ENCODE measurements around the gene RNF144A. TPM values are rescaled to one million over a fixed set of nuclear protein-coding genes. Genes with fewer than 3 reads are reported as not detected.
"Not testable (repeated sequence)": the region's sequence is repeated elsewhere in the genome, so short reads cannot be mapped to it uniquely, and the experiment has no call there.

The RNF144A gene
- total RNA-seq, 1 donor from 2014 or later: 16.6 TPM

- no peak for DNase-seq (ENCODE audit: low spot score)
- H3K36me3 Mint-ChIP-seq (ENCODE audit: low read depth): peaks cover 11% of the 10 kb centered on the region
- no peaks in the 10 kb centered on the region for H3K27me3 Mint-ChIP-seq (ENCODE audit: insufficient read depth)
- no peak overlapping the region for H3K27ac Mint-ChIP-seq
- H3K4me3 Mint-ChIP-seq: no peak overlapping the region
- H3K9me3 Mint-ChIP-seq: peaks cover 5% of the 10 kb centered on the region
- peaks cover 10% of the 10 kb centered on the region for H3K4me1 Mint-ChIP-seq (ENCODE audit: low read depth)
- intact Hi-C loops (cut with micrococcal nuclease): no loop called here
Measured at GRCh38 chr2:6934758-6935651, 17.8 kb downstream of the RNF144A start.

GRCh38 chr2:6935652-6936020 lies 18.4 kb downstream of the RNF144A start:
- H3K4me3 Mint-ChIP-seq; H3K27ac Mint-ChIP-seq; H3K9me3 Mint-ChIP-seq; intact Hi-C loops (cut with micrococcal nuclease); H3K27me3 Mint-ChIP-seq (ENCODE audit: insufficient read depth); DNase-seq (ENCODE audit: low spot score): not testable (repeated sequence)
- Mint-ChIP-seq H3K36me3 (ENCODE audit: low read depth) (peaks cover 11% of the 10 kb centered on the region), H3K4me1 (ENCODE audit: low read depth) (peaks cover 10% of the 10 kb centered on the region)

GRCh38 chr2:6937157-6937556 lies 19.9 kb downstream of the RNF144A start:
- intact Hi-C loops (cut with micrococcal nuclease): no loop called here
- Mint-ChIP-seq H3K4me1 (ENCODE audit: low read depth) (peaks cover 10% of the 10 kb centered on the region), H3K36me3 (ENCODE audit: low read depth) (peaks cover 14% of the 10 kb centered on the region), H3K9me3 (peaks cover under 1% of the 10 kb centered on the region), H3K4me3 (no peak overlapping the region), H3K27ac (no peak overlapping the region), H3K27me3 (ENCODE audit: insufficient read depth) (no peaks in the 10 kb centered on the region)
- DNase-seq (ENCODE audit: low spot score): no peak

DNA sequence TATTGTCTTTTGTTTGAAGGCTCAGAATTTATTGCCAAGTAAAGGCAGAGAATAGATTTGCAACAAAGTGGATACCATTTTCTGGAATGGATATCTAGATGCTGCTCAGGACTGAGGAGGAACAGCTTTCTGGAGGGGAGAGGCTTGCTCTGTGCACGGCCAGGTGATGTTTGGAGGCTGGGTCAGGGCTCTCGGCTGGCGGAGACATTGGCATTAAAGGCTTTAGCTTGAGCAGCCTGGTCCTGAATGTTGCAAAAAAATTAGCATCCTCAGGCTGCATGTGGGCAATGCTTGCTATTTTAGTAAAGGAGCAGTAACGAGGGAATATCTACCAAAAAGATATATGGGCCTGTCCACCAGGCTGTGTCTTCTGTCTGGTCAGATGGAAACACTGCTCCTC lies 20.4 kb downstream of the RNF144A start:
- Mint-ChIP-seq H3K36me3 (ENCODE audit: low read depth) (peaks cover 15% of the 10 kb centered on the region), H3K9me3 (no peaks in the 10 kb centered on the region), H3K4me3 (no peak overlapping the region), H3K27ac (no peak overlapping the region), H3K4me1 (ENCODE audit: low read depth) (peaks cover 10% of the 10 kb centered on the region), H3K27me3 (ENCODE audit: insufficient read depth) (no peaks in the 10 kb centered on the region)
- DNase-seq (ENCODE audit: low spot score): no peak
- intact Hi-C loops (cut with micrococcal nuclease): no loop called here

GRCh38 chr2:6939071-6939470 lies 21.9 kb downstream of the RNF144A start:
- Mint-ChIP-seq H3K9me3 (no peaks in the 10 kb centered on the region), H3K4me3 (no peak overlapping the region), H3K36me3 (ENCODE audit: low read depth) (peaks cover 28% of the 10 kb centered on the region), H3K27ac (no peak overlapping the region), H3K27me3 (ENCODE audit: insufficient read depth) (no peaks in the 10 kb centered on the region), H3K4me1 (ENCODE audit: low read depth) (peaks cover 23% of the 10 kb centered on the region)
- DNase-seq (ENCODE audit: low spot score): no peak
- intact Hi-C loops (cut with micrococcal nuclease): no loop called here

GRCh38 chr2:6940820-6941219 lies 23.6 kb downstream of the RNF144A start:
- intact Hi-C loops (cut with micrococcal nuclease): no loop called here
- Mint-ChIP-seq H3K27me3 (ENCODE audit: insufficient read depth) (no peaks in the 10 kb centered on the region), H3K36me3 (ENCODE audit: low read depth) (peaks cover 31% of the 10 kb centered on the region), H3K4me1 (ENCODE audit: low read depth) (peaks cover 27% of the 10 kb centered on the region), H3K9me3 (no peaks in the 10 kb centered on the region), H3K4me3 (no peak overlapping the region), H3K27ac (no peak overlapping the region)
- DNase-seq (ENCODE audit: low spot score): no peak

- DNase-seq (ENCODE audit: low spot score): no peak
- H3K4me1 Mint-ChIP-seq (ENCODE audit: low read depth): peaks cover 29% of the 10 kb centered on the region
- no peaks in the 10 kb centered on the region for H3K9me3 Mint-ChIP-seq
- peaks cover 31% of the 10 kb centered on the region for H3K36me3 Mint-ChIP-seq (ENCODE audit: low read depth)
- H3K27me3 Mint-ChIP-seq (ENCODE audit: insufficient read depth): no peaks in the 10 kb centered on the region
- no peak overlapping the region for H3K27ac Mint-ChIP-seq
- no peak overlapping the region for H3K4me3 Mint-ChIP-seq
- intact Hi-C loops (cut with micrococcal nuclease): no loop called here
Measured at GRCh38 chr2:6941299-6942046, 24.3 kb downstream of the RNF144A start.

- DNase-seq (ENCODE audit: low spot score): no peak
- peaks cover 31% of the 10 kb centered on the region for H3K36me3 Mint-ChIP-seq (ENCODE audit: low read depth)
- H3K27me3 Mint-ChIP-seq (ENCODE audit: insufficient read depth): no peaks in the 10 kb centered on the region
- intact Hi-C loops (cut with micrococcal nuclease): no loop called here
- peak overlapping the region; percentile 10 for H3K27ac Mint-ChIP-seq
- no peaks in the 10 kb centered on the region for H3K9me3 Mint-ChIP-seq
- no peak overlapping the region for H3K4me3 Mint-ChIP-seq
- peaks cover 31% of the 10 kb centered on the region for H3K4me1 Mint-ChIP-seq (ENCODE audit: low read depth)
Measured at GRCh38 chr2:6942848-6943247, 25.6 kb downstream of the RNF144A start.

GRCh38 chr2:6943523-6943922 lies 26.3 kb downstream of the RNF144A start:
- no peaks in the 10 kb centered on the region for H3K27me3 Mint-ChIP-seq (ENCODE audit: insufficient read depth)
- H3K9me3 Mint-ChIP-seq: no peaks in the 10 kb centered on the region
- H3K4me1 Mint-ChIP-seq (ENCODE audit: low read depth): peaks cover 37% of the 10 kb centered on the region
- peak overlapping the region; percentile 10 for H3K27ac Mint-ChIP-seq
- no peak for DNase-seq (ENCODE audit: low spot score)
- intact Hi-C loops (cut with micrococcal nuclease): no loop called here
- peaks cover 34% of the 10 kb centered on the region for H3K36me3 Mint-ChIP-seq (ENCODE audit: low read depth)
- H3K4me3 Mint-ChIP-seq: no peak overlapping the region

- Mint-ChIP-seq H3K9me3 (no peaks in the 10 kb centered on the region), H3K27me3 (ENCODE audit: insufficient read depth) (no peaks in the 10 kb centered on the region), H3K4me1 (ENCODE audit: low read depth) (peaks cover 41% of the 10 kb centered on the region), H3K36me3 (ENCODE audit: low read depth) (peaks cover 34% of the 10 kb centered on the region), H3K4me3 (no peak overlapping the region), H3K27ac (peak overlapping the region; percentile 20)
- intact Hi-C loops (cut with micrococcal nuclease): no loop called here
- no peak for DNase-seq (ENCODE audit: low spot score)
Measured at GRCh38 chr2:6943971-6944370, 26.8 kb downstream of the RNF144A start.

- Mint-ChIP-seq H3K36me3 (ENCODE audit: low read depth) (peaks cover 34% of the 10 kb centered on the region), H3K4me1 (ENCODE audit: low read depth) (peaks cover 42% of the 10 kb centered on the region), H3K27ac (no peak overlapping the region), H3K9me3 (no peaks in the 10 kb centered on the region), H3K4me3 (no peak overlapping the region), H3K27me3 (ENCODE audit: insufficient read depth) (no peaks in the 10 kb centered on the region)
- no peak for DNase-seq (ENCODE audit: low spot score)
- intact Hi-C loops (cut with micrococcal nuclease): no loop called here
Measured at GRCh38 chr2:6944555-6944954, 27.3 kb downstream of the RNF144A start.

DNA sequence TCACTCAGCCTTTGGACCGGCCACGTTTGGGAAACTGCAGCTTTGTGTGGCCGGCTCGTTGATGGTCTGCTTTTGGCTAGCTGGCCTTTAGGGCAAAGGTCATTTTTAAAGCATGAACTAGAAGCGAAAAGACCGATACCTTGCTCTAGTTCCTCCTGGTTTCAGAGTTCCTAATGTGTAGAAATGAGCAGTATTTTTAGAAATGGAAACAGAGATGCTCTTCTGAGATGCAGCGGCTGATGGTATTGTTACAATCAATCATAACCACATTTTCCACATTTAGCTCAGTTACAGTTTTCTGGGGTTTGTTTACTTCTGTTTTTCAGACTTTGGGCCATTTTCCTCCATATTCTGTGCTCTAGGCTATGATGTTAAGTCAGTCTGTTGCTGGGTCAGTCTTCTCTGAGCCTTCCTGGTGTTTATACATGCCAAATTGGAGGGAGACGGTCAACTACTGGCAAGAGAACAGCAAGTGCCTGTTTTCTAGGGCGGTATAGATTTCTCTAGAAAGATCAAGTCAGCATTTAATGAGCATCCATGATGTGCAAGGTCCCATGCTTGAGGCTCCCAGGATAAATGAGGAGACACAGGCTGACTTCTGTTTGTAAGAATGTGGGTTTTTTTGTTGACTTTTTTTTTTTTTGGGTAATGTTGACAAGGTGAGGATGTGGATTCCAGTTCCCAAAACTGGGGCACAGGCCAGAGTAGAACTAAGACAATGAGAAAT lies 28.0 kb downstream of the RNF144A start:
- peak overlapping the region; percentile 80 for H3K27ac Mint-ChIP-seq
- H3K36me3 Mint-ChIP-seq (ENCODE audit: low read depth): peaks cover 36% of the 10 kb centered on the region
- H3K4me3 Mint-ChIP-seq: peak overlapping the region; percentile 23
- H3K27me3 Mint-ChIP-seq (ENCODE audit: insufficient read depth): no peaks in the 10 kb centered on the region
- no peak for DNase-seq (ENCODE audit: low spot score)
- no peaks in the 10 kb centered on the region for H3K9me3 Mint-ChIP-seq
- H3K4me1 Mint-ChIP-seq (ENCODE audit: low read depth): peaks cover 46% of the 10 kb centered on the region
- intact Hi-C loops (cut with micrococcal nuclease): no loop called here

GRCh38 chr2:6945821-6946220 lies 28.6 kb downstream of the RNF144A start:
- Mint-ChIP-seq H3K27me3 (ENCODE audit: insufficient read depth) (no peaks in the 10 kb centered on the region), H3K36me3 (ENCODE audit: low read depth) (peaks cover 35% of the 10 kb centered on the region), H3K4me1 (ENCODE audit: low read depth) (peaks cover 52% of the 10 kb centered on the region), H3K27ac (peak overlapping the region; percentile 80), H3K4me3 (no peak overlapping the region), H3K9me3 (no peaks in the 10 kb centered on the region)
- intact Hi-C loops (cut with micrococcal nuclease): loop anchor here (2.0 kb wide), 1 partner anchor 37 kb away; no protein-coding TSS in a partner anchor
- no peak for DNase-seq (ENCODE audit: low spot score)

All from activated T-helper 1 cell treated with anti-CD3 and anti-CD28 coated beads, Interleukin-12 subunit alpha, Interleukin-12 subunit beta, Interleukin-2, Interleukin-4 antibody, amounts not matched to agents 30 ng/mL and 10 ng/mL and 1 ng/mL, durations not matched to agents 14 hours and 24 hours and 36 hours (primary cell).